Right hindlimb (tissue), 1 donor: ENCODE data around the gene SMIM5.
"Not testable (repeated sequence)": the region's sequence is repeated elsewhere in the genome, so short reads cannot be mapped to it uniquely, and the experiment has no call there.

ENCODE experiments used
- DNase-seq: peaks from one replicate; pipeline ENCODE4 v3.0.0-alpha.2; 2018

Gene SMIM5

DNA sequence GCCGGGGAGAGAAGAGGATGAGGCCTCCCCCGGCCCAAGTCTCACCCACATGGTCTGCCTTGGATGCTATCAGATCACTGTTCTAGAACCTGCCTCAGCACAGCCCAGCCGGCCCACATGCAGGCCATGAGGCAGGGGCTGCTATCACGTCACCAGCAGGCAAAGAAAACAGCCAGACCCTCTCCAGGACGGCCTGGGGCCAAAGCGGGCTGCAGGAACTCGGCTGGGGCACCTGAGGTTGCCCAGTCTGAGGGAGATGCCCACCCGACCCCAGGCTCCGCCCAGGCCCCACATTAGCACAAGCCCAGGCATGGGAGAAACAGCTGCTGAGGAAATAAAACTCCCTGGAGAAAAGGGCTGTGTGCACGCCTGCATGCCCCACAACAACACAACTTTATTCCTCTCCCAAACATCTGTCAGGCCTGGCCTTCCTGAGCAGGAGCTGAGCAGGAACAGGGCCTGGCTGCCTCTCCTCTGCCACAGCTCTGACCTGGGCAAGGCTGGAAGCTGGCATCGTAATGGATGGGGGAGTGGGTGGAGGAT lies 6.7 kb upstream of the SMIM5 start:
- no peak for DNase-seq

DNA sequence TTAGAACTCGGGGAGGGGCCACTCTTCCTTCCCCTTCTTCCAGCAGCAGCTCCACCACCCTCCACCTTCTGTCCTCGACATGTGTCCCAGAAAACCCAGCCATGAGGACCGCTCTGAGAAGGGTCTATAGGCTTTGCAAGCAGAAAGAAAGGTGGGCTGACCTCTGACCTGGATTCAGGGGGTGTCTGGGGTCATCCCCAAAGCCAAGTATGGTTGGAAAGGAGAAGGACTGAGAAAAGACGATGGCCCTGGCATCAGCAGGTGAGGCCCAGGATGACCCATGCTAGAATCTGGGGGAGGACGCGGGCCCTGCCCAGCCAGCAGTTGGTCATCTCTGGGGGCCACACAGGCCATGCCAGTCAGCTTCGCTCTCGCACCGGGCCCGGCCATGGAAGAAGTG lies 6.1 kb upstream of the SMIM5 start:
- no peak for DNase-seq

DNA sequence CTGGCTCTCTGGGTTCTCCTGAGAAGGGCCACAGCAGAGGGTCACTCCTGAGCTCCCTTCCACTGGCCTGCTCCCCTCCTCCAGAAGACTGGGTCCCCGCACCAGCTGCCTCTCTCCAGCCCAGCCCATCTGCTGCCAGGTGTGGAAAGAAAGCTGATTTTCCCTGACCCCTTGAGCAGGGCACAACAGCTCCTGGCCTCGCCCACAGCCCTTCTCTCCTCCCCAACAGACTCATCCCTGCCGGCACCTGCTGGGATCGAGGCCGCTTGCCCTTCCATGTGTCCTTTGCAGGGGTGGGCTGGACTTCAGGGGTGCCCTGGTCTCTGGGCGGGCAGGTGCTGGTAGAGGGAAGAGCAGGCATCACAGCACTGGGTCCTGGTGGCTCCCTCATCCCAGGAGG lies 4.8 kb upstream of the SMIM5 start:
- DNase-seq = no peak

DNA sequence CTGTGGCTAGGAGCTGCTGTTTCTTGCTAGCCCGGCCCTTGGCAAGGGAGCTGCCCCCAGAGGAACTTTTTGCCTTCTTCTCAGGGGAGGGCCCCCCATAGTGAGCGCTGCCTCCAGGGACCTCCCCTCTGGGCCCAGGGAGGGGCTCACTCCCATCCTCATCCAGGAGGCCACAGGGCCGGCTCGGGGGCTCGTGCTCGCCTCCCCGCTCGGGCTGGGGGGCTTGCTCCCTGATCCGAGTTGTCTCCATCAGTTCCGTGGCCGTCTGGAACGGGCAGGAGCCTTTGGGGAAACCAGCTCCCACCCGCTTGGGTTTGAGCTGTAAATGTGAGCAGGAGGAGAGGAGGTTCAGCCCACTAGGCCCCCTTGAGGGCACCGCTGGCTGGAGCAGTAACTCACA lies 4.1 kb upstream of the SMIM5 start:
- DNase-seq = no peak

DNA sequence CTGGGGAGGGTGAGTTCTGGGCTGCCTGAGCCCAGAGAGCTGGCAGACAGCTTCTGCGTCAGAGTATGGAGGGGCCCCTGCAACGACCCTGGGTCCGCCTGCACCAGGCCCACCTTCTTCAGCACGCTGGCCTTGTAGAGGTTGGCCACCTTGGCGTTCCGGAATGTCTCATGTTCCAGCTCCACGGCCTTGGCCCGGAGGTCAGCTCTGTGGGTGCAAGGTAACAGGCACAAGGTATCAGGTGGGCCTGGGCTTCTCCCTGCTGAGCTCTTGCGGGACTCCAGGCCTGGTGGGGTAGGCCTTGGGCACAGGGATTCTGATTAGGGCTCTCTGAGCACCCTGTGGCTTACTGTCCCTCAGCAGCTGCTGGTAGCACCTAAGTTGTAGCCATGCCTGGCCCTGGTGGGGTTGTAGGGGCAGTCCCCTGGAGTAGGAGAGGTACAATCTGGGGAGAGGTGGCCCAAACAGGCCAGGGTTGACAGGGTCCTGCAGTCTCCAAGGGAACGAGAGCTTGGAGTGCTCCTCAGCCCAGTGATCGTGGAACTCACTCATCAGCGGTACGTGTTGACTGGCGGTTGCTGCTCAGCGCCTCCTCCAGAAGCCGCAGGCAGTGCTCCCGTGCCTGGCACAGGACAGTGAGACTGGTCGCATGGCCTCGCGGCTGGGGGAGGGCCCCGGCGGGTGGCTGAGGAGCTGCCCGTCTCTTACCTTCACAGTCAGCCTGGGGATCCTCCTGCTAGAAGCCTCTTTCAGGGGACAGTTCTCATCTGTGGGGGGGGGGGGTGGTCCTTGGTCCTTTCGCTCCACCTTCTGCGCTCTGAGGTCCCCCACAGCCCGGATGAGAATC lies 2.9 kb upstream of the SMIM5 start:
- no peak for DNase-seq

DNA sequence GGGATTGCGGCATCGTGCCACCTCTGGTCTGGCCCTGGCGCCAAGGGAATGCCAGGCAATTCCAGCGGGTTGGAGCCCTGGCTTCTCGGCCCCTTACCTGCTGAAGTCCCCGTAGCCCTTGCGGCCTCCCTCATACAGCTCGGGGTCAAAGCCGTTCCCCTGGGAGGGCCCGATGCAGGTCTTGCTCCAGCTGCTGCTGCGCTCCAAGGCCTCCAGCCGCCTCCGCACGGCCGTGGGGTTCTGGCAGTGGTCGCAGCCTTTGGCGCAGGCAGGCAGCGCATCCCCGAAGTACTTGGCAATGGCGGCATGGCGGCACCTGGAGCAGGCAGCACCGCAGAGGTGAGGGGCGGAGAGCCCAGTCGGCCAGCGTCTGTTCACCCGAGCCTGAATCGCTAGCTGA lies 1.9 kb upstream of the SMIM5 start:
- no peak for DNase-seq

DNA sequence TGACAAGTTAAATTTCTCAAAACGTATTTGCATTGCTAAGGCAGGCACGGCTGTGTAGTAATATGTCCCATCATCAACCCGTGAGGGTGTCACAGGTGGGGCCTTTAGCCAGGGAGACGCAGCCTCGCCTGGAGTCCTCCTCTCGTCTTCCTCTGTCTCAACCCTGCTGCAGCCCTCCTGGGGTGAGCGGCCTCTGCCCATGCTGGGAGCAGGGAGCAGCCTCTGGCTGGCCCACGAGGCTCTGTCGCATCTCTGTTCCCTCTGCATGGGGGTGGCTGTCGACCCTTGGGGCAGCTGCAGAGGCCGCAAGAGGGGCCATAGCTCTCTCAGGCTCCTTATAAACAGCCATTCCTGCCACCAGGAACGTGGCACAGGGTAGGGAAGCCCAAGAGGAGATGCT lies 806 bp upstream of the SMIM5 start:
- DNase-seq = no peak

DNA sequence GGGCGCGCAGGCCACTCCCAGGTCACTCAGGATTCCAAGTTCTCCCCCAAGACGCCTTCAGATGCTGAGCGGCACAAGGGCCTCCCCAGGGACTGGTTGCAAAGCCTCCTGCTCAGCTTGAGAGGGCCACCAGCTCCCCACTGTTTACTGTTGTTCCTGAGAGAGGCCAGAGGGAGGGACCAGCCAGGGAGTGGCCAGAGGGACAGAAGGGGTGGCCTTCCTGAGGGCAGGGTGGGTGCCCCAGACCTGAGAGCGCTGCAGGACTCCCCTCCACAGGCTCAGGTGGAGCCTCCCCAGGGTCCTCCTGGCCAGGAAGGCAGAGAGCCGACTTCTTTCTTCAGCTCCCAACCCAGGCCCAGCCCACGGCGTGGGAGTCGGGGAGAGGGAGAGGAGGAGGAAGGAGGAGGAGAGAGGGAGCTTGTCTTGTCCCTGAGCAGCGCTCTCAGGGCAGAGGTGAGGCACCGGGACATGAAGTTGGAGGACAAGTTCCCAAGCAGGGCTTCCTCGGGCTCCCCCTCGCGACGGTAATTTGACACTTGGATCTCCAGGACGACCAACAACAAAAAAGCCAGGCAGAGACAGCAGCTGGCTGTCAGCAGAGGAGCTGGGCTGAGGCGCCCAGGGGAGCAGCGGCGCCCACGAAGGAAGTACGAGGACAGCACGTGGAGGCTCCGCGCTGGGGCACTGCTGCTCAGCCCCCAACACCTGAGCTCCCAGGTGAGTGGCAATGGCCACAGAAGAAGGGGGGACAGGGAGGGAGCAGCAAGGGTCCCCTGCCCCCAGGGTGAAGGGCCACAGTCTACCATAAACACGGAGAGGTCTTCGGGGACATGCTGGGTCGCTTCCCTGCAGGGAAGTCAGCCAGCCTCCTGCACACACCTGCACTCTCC lies 497 bp downstream of the SMIM5 start:
- DNase-seq = peak; percentile 96

DNA sequence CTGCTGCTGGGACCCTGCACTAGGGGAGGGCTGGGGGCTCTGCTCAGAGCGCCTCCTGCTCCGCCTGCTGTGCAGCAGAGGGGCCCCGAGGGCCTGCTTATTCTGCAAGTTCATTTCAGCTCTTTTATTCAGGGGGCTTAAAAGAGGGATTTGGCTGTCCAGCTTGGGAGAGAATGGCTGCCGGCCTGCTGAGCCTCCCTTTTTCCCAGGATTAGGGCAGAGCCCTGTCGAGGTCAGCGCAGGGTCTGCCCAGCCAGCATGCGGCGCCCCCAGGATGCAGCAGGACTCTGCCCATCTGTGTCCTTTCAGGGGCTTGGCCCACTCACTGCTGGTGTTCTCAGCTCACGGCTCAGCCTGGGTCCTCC lies 1.1 kb downstream of the SMIM5 start:
- no peak for DNase-seq

DNA sequence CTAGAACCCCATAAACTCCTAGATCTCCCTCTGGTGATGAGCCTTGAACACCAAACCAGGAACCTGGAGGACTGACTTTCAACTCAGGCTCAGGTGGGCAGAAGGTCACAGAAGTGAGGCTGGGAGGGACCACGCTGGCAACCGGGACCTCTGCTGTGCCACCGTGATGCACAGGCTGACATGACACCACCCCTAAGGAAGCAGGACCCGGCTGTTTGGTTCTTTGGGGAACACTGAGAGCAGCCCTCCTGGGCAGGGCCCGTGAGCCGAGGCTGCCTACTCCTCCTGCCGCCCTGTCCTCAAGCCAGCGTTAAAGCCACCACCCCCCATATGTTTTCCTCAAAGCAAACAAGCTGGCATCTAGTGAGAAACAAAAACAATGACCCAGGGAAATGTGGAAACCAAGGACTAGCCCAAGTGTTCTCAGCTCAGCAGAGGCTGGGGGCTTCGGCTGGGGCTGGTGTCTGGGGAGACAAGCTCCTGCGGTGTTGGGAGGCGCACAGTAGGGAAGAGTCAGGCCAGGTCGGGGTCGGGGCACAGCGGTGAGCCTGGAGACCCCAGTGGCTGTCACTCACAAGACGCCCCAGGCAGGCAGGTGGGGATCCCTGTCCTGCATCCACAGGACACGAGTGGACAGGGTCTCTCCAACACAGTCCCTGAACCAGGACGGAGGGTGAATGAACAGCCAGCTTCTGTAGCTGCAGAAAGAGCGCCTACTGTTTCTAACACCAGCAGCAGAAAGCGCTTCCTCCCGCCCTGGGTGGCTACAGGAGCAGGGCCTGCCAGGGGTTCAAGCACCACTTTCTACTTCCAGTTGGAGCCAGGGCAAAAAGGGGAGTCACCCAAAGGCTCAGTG lies 1.7 kb downstream of the SMIM5 start:
- DNase-seq = no peak

DNA sequence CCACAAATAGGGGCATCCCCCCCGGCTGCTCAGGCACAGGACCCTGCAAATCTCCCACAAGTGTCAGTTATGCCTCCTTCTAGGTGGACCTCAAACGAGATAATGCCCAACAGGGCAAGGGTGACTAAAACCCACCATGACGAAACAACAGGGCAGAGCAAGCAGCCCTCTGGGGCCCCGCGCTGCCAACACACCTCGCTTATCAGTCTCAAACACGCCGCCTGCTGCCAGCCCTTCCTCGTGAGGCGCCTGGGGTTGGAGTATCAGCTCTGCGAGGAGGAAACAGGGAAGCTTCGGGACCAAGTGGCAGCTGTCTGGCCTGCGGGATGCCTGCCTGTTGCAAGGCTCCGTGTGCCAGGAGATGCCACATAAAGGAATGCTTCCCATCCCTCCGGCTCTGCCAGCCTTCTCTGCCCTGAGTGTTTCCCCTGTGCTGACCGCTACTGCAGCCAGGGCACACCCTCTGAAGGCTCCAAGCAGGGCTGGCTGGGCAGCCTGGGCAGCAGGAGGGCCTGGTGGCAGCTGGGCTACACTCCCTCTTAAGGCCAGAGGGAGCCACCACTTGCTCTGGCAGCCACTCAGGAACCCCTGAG lies 2.5 kb downstream of the SMIM5 start:
- no peak for DNase-seq

DNA sequence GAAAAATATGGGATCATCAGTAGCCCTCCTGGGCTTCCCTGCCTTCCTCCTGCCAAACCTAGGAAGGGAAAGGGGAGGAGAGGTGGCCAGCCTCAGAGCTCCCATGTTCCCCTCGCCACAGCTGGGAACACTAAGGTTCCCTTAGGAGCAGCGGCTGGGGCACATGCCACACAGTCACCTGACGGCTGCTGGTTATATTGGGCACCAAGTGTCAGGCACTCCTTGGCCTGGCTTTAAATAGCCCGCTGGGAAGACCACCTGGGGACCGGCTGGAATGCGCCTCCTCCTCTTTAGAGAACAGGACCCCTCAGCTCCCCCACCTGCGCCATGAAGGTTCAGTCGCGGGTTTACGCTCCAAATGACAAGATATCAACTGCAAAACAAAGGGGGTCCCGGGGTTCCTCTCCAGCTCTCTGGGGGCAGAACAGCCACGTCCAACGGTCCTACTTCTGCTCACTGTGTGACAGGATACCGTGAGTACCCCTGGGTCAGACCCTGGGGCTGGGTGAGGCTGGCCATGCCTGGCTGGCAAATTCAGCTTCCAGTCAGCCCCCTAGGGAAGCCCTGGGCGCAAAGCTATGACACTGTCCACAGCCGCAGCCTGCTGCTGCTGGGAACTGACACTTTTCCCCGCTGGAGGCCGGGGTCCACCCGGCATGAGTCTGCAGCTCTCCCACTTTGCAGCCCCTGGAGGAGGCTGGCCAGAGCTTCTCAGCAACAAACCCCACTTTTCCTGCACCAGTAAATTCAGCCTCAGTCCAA lies 3.3 kb downstream of the SMIM5 start:
- DNase-seq = no peak

DNA sequence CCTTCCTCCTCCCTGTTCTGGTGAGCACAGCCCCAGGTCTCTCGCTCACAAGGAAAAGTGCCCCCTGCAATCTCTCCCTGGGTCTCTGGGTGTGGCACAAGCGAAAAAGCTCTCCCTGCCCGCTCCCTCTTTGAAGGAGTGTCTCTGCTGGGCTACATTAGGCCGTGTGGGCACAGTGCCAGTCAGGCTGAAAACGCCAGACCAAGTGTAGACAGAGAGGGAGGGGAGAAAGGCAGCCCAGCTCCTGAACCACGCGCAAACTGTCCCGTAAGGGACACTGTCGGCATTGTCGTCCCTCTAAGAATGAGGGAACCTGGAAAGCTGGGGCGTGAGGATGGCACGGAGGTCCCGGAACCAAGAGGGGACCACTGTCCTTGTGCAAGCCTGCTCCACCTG lies 3.9 kb downstream of the SMIM5 start:
- DNase-seq = no peak

DNA sequence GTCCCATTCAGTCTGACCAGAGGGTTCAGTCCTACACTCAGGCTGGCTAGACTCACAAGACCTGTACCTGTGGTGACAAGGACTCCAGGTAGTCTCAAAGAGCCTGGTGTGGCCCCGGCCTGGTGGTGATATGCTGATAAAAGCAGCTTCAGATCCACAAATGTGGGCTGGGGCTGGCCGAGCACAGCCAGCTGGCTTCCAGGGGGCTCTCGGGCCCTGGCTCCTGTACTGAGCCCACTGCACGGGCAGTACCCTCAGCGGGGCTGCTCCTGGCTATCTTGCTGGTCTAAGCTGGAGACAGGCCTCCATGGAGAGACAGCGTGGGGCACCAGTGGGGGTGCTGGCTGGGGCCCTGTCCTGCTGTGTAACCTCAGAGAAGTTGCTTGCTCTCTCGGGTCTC lies 4.3 kb downstream of the SMIM5 start:
- DNase-seq = no peak

DNA sequence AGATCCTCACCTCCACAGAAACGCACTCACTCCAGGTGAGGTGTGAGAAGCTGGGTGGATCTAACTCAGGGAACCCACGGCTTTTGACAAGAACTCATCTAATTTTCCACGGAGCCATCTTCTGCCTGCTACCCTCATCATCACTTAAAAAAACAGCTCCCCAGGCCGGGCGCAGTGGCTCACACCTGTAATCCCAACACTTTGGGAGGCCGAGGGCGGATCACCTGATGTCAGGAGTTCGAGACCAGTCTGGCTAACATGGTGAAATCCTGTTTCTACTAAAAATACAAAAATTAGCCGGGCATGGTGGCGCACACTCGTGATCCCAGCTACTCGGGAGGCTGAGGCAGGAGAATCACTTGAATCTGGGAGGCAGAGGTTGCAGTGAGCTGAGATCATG lies 4.8 kb downstream of the SMIM5 start:
- not testable (repeated sequence) for DNase-seq

DNA sequence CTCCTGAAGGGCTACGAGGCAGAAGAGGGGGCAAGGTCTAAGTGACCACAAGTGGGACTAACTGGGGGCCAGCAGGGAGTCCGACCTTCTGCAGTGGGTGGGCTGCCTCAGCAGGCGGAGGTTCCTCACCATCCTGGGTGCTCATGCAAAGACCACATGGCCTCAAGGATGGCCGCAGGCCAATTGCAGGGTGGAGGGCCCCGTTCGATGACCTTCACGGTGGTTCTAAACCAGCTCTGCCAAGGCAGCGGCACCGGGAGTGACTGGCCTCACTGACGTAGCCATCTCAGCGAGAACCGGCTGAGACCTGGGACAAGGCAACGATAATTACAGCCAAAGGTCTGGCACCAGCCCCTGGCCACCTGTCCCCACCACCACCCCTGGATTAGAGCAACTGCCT lies 5.7 kb downstream of the SMIM5 start:
- peak; percentile 9 for DNase-seq

DNA sequence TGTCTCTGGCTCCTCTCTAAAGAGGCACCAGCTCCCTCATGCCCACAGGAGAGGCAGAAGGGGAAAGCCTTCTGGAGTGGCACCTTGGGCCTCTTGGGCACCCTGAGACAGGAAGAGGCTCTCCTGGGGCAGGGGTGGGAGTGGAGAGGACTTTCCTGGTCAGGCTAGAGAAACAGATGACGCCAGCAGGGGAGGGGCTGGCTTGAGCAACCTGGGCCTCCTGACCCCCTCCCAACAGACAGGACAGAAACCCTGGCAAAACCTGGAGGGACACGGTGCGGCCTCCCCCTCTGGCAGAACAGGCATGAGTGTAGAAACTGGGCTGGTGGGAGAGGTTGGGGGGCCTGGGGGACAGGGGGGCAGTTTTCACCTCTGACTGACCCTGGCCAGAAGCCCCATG lies 6.1 kb downstream of the SMIM5 start:
- DNase-seq = peak; percentile 17

DNA sequence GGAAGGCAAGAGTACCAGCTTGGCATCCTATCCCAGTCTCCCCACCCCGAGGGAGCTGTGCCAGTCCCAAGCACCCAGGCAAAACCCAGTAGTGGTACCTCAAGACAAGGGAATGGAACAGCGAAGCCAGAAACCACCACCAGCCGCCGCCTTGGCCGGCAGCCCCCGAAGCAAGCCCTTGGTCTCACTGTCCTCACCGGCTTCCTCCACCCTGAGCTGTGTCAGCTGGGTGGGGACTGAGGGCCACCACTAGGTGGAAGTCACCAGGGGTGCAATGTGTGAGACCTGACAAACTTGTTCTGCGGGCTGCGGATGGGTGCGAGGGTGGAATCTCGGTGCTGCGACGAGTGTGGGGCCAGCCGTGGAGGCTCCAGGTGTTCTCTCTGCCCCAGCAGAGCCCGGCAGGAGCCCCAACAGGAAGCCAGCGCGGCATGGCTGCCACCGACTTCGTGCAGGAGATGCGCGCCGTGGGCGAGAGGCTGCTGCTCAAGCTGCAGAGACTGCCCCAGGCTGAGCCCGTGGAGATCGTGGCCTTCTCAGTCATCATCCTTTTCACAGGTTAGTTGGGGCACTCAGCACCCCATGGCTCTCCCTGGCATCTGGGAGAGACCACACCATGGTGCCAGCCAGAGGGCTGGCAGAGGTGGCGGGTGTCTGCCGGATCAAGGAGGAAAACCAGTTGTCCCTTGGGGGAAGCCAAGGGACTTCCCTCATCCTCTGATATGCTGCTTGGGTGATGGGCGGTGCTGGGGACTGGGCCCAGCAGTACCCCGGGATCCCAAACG lies 6.7 kb downstream of the SMIM5 start:
- DNase-seq = no peak

DNA sequence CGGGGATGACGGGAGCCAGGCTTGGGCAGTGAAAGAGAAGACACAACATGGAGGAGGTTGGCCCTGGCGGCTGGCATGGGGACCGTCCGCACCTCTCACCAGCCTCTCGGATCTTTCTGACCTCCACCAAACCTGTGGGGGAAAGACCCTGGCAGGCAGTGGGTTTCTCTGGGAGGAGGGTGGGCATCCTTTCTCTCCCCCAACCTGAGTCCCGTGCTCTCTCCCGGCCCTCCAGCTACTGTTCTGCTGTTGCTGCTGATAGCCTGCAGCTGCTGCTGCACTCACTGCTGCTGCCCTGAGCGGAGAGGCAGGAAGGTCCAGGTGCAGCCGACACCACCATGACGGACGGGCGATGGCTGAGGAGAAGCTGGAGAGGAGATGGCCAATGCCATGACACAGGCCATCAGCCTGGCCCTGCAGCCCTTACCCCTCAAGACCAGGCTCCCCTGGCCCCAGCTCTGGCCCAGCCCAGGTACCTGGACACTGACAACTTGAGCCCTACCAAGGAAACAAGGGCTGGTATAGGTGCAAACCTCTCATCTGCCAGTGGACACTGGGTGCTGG lies 7.4 kb downstream of the SMIM5 start:
- DNase-seq = no peak

DNA sequence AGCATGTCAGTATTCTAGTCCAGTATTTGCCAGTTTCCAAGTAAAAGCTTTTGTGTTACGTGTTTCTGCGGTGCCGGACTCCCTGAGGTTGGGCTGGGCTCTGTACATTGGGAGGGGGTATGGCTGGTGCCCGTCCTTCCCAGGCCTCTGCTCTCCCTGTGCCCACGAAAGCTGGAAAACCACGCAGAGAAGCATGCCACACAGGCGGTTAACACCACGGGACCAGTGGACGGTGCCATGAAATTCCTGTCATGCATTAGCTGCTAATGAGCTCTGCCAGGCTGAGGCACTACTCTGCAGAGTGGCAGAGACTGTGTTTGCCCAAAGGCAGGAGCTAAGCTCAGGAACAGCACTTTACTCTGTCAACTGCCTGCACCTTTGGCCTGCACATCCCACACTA lies 8.1 kb downstream of the SMIM5 start:
- peak; percentile 13 for DNase-seq
